Stimulated activated CD4-positive, alpha-beta T cell treated with anti-CD3 and anti-CD28 coated beads, Interleukin-4, amount 100 ng/mL, for 4 hours (primary cell): ENCODE results near the gene HTATIP2.
"Not testable (repeated sequence)": the region's sequence is repeated elsewhere in the genome, so short reads cannot be mapped to it uniquely, and the experiment has no call there.

Source experiments
- DNase-seq, 2 experiments: peaks; one replicate each; pipeline ENCODE4 v3.0.0-alpha.2; 2020

Gene HTATIP2

DNA sequence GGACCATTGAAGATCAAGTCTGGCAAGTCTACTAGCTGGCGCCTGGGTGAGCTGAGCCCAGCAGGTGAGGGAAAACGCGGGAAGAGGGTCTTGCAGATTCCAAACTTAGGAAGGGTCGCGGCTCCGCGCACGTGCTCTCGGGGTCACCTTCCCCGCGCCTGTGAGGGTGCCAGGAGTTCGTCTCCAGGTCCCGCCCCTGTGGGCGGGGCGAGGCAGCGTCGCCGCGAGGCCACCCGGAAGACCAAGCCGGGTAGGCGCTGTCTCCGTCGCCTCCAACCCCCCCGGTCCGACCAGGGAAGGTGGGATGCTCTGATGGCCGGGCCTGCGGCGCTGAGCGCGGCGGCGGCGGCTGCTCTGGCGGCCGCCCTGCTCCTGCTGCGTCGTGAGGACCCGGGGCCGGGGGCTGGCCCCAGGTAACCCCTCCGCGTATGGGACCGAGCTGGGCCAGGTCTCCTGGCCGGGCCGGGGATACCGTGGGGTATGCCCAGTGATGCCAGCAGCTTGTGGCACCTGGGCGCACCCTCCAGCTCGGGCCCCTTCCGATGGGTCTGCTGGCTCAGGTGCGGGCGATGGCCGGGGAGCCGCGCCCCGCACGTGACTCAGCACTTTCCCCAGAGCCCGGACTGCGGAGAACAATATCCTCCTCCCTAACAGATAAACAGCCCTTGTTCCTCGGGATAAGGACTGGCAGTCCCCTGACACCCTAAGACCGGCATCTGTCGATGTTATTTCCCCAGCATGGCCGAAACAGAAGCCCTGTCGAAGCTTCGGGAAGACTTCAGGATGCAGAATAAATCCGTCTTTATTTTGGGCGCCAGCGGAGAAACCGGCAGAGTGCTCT is at the start of gene HTATIP2:
TSS of gene HTATIP2 (plus strand) at position 215 of the 841 bp plus-strand sequence. CDS start at position 739, 524 bp downstream.
- peak; percentile 75 to 77 for DNase-seq

DNA sequence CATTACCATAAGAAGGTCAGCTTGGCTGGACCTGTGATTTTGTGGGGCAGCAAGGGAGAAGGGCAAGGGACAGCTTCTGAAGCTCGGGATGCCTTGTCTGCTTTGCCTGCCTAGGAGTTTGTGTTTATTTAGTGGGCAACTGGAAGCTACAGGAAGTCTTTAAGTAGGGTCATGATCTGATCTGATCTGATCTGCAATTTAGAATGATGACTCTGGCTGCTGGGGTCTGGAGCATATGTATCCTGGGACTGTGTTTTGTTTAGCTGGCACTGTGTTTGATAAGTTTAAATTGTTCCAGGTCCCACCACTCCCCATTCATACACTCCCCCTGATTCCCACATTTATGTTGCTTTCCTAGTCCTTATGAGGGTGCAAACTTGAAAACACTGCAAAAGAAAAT is 47.7 kb upstream of the HTATIP2 start:
- no peak for DNase-seq

- no peak for DNase-seq
Observed at GRCh38 chr11:20321177-20321576, 42.3 kb upstream of the HTATIP2 start.

DNA sequence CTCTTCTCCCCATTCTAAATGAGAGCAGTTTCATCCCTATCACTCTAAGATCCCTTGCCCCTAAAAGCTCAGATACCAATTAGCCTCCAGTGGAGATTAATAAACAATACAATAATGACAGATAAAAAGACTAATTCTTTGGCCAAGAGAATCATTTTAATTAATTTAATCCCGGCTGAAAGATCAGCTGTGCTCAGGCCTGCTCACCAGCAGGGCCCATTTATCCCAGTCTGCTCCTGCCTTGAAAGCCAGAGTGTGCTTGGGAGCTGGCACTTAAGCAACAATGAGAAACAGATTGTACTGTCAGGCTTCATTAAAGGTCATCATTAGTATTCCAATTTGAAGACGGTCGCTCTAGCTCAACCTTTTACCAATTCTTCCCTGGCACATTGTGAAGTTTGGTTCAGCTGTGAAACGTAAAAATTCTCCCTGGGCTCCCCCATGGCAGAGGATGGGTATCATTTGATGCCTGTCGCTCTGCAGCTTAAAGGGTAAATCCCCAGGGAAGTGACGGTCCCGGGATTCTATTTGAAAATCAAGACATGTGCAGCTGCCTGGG is 36.1 kb upstream of the HTATIP2 start:
- DNase-seq: no peak

- no peak for DNase-seq
Observed at GRCh38 chr11:20336056-20336455, 27.5 kb upstream of the HTATIP2 start.

- DNase-seq: no peak
Observed at GRCh38 chr11:20337526-20338154, 25.9 kb upstream of the HTATIP2 start.

DNA sequence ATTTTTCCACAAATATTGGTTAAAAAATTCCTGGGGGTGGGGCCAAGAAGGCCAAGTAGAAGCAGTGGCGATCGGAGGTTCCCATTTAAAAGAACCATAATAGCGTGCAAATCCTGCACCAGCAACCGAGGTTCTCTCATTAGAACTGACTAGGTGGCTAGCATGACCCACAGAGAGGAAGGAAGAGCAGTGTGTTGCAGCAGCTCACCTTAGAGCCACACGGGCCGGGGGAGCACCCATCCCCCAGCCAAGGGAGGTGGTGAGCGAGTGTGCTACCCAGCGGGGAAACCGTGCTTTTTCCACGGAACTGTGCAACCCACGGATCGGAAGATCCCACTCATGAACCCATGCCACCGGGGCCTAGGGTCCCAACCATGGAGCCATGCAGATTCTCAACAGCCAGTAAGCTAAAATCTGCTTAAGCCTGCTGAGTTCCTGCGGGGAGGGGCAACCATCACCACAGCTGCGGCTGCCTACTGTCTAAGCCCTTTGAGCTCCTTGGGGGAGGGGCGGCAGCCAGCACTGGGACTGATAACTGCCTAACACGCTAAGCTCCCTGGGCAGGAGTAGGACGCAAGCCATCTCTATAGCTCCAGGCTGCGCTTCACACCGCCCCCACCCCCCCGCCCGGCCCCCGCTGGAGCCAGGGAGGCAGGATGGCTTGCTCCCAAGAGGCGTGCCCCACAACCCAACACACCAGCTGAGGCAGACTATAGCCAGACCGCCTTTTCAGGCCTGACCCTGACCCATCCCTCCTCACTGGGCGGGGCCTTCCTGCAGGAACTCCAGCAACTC is 21.0 kb upstream of the HTATIP2 start:
- no peak for DNase-seq

DNA sequence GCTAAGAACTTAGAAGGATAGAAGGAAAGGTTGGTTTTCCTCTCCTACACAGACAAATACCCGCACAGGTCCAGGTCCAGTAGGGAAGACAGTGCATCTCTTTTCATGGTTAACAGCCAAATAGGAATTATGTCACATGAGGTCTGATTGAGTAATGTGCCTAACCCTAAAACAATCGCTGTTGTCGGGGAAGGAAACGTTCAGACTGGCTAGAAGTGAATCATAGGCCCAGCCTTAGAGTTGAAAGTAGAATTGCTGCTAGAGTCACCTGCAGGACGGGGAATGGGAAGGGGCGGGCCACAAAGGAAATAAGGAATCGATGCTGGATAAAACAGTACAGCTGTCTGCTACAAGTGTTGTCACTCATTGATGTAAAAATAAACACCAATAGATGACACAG is 12.4 kb upstream of the HTATIP2 start:
- no peak for DNase-seq

DNA sequence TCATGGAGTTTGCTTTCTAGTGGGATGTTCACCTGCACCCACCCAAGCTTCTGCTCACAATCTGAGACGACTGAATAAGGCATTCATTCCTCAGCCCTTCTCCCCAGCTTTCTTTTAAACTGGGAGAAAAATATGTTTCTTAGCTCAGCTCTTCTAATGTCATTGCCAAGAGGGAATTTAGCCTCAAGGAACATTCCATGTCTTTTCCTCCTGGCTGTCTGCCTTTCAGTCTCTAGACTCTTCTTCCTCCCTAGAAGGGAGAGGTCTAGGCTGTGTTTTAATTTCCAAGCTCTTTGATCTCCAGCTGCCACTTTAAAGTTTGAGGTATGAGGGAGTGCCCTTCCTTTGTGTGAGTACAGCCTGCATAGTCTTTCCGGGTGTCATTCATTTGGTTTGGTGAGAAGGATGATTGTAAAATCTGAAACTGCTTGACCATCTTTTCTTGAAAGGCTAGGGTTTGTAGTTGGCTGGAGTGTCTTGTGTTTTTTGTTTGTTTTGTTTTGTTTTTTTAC is 11.7 kb upstream of the HTATIP2 start:
- no peak for DNase-seq

DNA sequence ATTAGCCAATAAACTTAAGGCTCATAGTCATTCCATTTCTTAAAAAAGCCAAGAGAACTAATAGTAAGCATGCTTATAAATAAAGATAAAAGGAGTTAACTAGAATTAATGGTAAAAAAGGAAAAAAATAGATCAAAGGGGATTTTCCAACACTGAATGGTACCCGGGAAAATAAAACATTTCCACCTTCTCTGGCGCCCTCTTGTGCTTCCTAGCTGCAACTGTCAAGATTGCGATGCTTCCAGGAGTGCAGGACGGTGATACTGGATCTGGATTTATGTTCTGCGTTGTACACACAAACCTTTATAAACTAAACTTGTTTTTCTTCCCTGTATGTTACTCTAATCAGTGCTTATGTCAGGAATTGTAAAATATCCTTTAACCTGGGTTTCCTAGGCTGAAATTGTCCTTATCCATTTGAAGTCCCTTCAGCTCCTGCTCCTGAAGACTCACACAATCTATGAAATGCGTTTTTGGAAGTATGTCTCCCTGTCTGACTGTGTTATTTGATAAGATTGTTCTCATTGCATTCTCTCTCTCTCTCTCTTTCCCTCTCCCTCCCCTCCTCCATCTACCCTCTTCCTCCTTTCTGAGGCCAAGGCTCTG is 9.6 kb upstream of the HTATIP2 start:
- no peak for DNase-seq

- DNase-seq: peak in 1 of 2 experiments; percentile 23
Observed at GRCh38 chr11:20355221-20356219, 8.0 kb upstream of the HTATIP2 start.

- DNase-seq: no peak
Observed at GRCh38 chr11:20357150-20357549, 6.4 kb upstream of the HTATIP2 start.

- peak in 1 of 2 experiments; percentile 38 for DNase-seq
Observed at GRCh38 chr11:20360650-20361049, 2.9 kb upstream of the HTATIP2 start.

DNA sequence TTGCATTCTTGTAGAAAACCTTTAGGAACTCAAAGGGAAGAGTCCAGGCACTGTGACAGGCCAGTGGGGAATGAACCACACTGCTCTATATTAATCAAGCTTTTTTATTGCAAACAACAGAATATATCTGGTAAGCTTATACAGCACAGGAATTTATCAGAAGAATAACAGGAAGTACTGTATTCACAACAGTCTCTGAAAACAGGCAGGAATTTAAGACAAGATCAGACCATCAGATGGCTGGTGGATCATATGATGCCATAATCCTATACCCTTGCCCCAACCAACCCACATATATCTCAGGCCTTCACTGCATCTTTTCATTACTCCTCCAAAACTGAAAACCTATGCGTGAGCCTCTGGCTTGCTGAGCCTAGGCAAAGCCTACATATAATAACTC is 1.0 kb upstream of the HTATIP2 start:
- no peak for DNase-seq

- DNase-seq: no peak
Observed at GRCh38 chr11:20363149-20363499, 390 bp upstream of the HTATIP2 start.

GRCh38 chr11:20364341-20364792 is 853 bp downstream of the HTATIP2 start:
- no peak for DNase-seq

GRCh38 chr11:20365465-20365864 is 2.0 kb downstream of the HTATIP2 start:
- not testable (repeated sequence) for DNase-seq

GRCh38 chr11:20367313-20367948 is 3.9 kb downstream of the HTATIP2 start:
- DNase-seq: peak; percentile 59 to 75

DNA sequence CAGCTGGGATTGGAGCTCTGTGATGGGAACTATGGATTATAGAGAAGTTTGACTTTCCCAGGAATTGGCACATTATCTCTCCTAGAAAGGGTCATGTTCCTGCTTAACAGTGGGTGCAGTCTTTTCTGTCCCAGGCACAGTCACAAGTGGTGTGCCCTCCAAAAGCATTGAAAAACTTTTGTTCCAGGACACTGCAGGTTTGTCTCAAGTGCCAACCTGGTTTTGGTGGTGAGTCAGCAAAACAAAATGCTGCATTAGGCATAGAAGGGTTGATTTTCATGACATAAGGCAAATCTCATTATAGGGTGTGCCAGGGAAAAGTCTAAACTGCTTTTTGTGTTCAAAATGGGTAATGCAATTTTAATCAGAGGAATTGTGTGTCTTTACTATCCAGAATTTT is 4.9 kb downstream of the HTATIP2 start:
- no peak for DNase-seq

GRCh38 chr11:20369826-20370225 is 6.3 kb downstream of the HTATIP2 start:
- no peak for DNase-seq
